ENCODE measurements around the gene CCDC141. TPM values are rescaled to one million over a fixed set of nuclear protein-coding genes. Genes with fewer than 3 reads are reported as not detected.
"Not testable (repeated sequence)": the region's sequence is repeated elsewhere in the genome, so short reads cannot be mapped to it uniquely, and the experiment has no call there.

Gene CCDC141
- total RNA-seq, 2 donors from 2014 or later = 1.9 to 2.1 TPM

- Mint-ChIP-seq H3K4me3 (no peak overlapping the region), H3K27me3 (no peaks in the 10 kb centered on the region), H3K9me3 (no peaks in the 10 kb centered on the region), H3K36me3 (ENCODE audit: low read depth) (no peaks in the 10 kb centered on the region), H3K4me1 (no peaks in the 10 kb centered on the region), H3K27ac (no peak overlapping the region)
- ATAC-seq (replicated peaks) = peak; percentile 64
Observed at GRCh38 chr2:179020156-179020750, 29.7 kb downstream of the CCDC141 start.

GRCh38 chr2:179019260-179019659, 30.7 kb downstream of the CCDC141 start:
- no peak overlapping the region for H3K27ac Mint-ChIP-seq
- H3K27me3 Mint-ChIP-seq = no peaks in the 10 kb centered on the region
- no peaks in the 10 kb centered on the region for H3K9me3 Mint-ChIP-seq
- no peaks in the 10 kb centered on the region for H3K4me1 Mint-ChIP-seq
- H3K36me3 Mint-ChIP-seq (ENCODE audit: low read depth) = no peaks in the 10 kb centered on the region
- ATAC-seq (replicated peaks) = no peak
- no peak overlapping the region for H3K4me3 Mint-ChIP-seq

DNA sequence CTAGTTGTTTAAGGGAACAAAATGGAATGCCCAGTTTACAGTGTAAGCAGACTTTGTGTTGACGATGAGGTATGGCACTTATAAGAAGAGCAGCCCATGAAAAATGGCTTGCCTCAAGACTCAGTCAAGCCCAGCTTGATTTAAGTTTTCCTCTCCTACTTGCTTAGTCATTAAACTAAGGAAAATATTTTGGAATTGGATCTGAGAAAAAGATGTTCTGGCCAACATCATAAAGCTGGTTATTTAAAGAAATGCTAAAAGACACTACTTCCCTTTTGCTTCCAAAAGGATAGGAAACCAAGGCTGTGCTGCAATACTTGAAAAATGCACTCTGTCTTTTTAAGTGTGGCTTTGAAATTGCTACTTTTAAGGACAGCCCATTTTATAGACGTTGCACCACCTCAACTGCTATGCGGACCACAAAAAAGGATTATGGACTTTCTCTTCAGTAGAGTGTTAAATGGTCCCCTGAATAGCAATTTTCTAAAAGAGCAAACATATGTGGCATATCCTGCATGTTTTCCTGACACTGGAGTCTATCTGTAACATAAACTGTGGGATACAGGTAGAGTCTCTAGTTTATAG, 32.1 kb downstream of the CCDC141 start:
- H3K27ac Mint-ChIP-seq = no peak overlapping the region
- H3K9me3 Mint-ChIP-seq = peaks cover 5% of the 10 kb centered on the region
- no peaks in the 10 kb centered on the region for H3K36me3 Mint-ChIP-seq (ENCODE audit: low read depth)
- H3K27me3 Mint-ChIP-seq = no peaks in the 10 kb centered on the region
- no peak for ATAC-seq (replicated peaks)
- H3K4me3 Mint-ChIP-seq = no peak overlapping the region
- H3K4me1 Mint-ChIP-seq = no peaks in the 10 kb centered on the region

DNA sequence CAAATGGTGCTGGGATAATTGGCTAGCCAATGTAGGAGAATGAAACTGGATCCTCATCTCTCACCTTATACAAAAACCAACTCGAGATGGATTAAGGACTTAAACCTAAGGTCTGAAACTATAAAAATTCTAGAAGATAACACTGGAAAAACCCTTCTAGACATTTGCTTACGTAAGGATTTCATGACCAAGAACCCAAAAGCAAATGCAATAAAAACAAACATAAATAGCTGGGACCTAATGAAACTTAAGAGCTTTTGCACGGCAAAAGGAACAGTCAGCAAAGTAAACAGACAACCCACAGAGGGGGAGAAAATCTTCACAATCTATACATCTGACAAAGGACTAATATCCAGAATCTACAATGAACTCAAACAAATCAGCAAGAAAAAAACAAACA, 35.7 kb downstream of the CCDC141 start:
- not testable (repeated sequence) for ATAC-seq (replicated peaks); H3K4me1 Mint-ChIP-seq; H3K4me3 Mint-ChIP-seq; H3K36me3 Mint-ChIP-seq (ENCODE audit: low read depth); H3K27ac Mint-ChIP-seq; H3K27me3 Mint-ChIP-seq
- H3K9me3 Mint-ChIP-seq = peaks cover 13% of the 10 kb centered on the region

DNA sequence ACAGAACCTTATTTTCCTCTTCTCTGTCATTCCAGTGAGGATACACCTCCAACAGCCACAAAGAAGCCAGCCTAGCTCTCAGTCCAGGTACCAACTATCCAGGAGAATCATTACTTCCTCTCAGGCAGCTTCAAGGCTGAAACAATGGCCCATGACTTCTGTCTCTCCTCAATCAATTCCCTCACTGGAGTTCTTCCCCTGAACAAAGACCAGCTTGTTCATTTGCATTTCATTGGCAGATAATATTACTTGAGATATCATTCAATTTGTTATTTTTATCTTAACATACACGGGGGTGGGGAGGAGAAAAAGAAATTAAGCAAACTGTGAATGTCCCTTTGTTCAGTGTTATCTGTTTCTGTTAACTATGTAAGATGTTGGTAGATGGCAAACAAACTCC, 44.0 kb downstream of the CCDC141 start:
- no peaks in the 10 kb centered on the region for H3K36me3 Mint-ChIP-seq (ENCODE audit: low read depth)
- H3K27me3 Mint-ChIP-seq = peaks cover 7% of the 10 kb centered on the region
- no peak for ATAC-seq (replicated peaks)
- H3K4me3 Mint-ChIP-seq = no peak overlapping the region
- no peaks in the 10 kb centered on the region for H3K4me1 Mint-ChIP-seq
- no peak overlapping the region for H3K27ac Mint-ChIP-seq
- H3K9me3 Mint-ChIP-seq = peaks cover 7% of the 10 kb centered on the region

- no peaks in the 10 kb centered on the region for H3K36me3 Mint-ChIP-seq (ENCODE audit: low read depth)
- H3K27ac Mint-ChIP-seq = no peak overlapping the region
- no peak for ATAC-seq (replicated peaks)
- H3K27me3 Mint-ChIP-seq = no peaks in the 10 kb centered on the region
- no peaks in the 10 kb centered on the region for H3K4me1 Mint-ChIP-seq
- H3K9me3 Mint-ChIP-seq = peaks cover 9% of the 10 kb centered on the region
- no peak overlapping the region for H3K4me3 Mint-ChIP-seq
Observed at GRCh38 chr2:178999476-178999875, 50.5 kb downstream of the CCDC141 start.

GRCh38 chr2:178998539-178998938, 51.4 kb downstream of the CCDC141 start:
- Mint-ChIP-seq H3K27me3 (no peaks in the 10 kb centered on the region), H3K36me3 (ENCODE audit: low read depth) (no peaks in the 10 kb centered on the region), H3K4me3 (no peak overlapping the region), H3K27ac (no peak overlapping the region), H3K9me3 (peaks cover 9% of the 10 kb centered on the region), H3K4me1 (no peaks in the 10 kb centered on the region)
- no peak for ATAC-seq (replicated peaks)

- no peaks in the 10 kb centered on the region for H3K27me3 Mint-ChIP-seq
- no peak overlapping the region for H3K27ac Mint-ChIP-seq
- no peak overlapping the region for H3K4me3 Mint-ChIP-seq
- H3K9me3 Mint-ChIP-seq = peaks cover 9% of the 10 kb centered on the region
- H3K36me3 Mint-ChIP-seq (ENCODE audit: low read depth) = no peaks in the 10 kb centered on the region
- no peak for ATAC-seq (replicated peaks)
- no peaks in the 10 kb centered on the region for H3K4me1 Mint-ChIP-seq
Observed at GRCh38 chr2:178997477-178997876, 52.5 kb downstream of the CCDC141 start.

GRCh38 chr2:178997067-178997466, 52.9 kb downstream of the CCDC141 start:
- peaks cover 9% of the 10 kb centered on the region for H3K9me3 Mint-ChIP-seq
- no peak overlapping the region for H3K27ac Mint-ChIP-seq
- H3K27me3 Mint-ChIP-seq = no peaks in the 10 kb centered on the region
- no peaks in the 10 kb centered on the region for H3K36me3 Mint-ChIP-seq (ENCODE audit: low read depth)
- no peak for ATAC-seq (replicated peaks)
- H3K4me1 Mint-ChIP-seq = no peaks in the 10 kb centered on the region
- H3K4me3 Mint-ChIP-seq = no peak overlapping the region

- Mint-ChIP-seq H3K9me3 (peaks cover 6% of the 10 kb centered on the region), H3K4me3 (no peak overlapping the region), H3K4me1 (no peaks in the 10 kb centered on the region), H3K27ac (no peak overlapping the region), H3K36me3 (ENCODE audit: low read depth) (no peaks in the 10 kb centered on the region), H3K27me3 (no peaks in the 10 kb centered on the region)
- no peak for ATAC-seq (replicated peaks)
Observed at GRCh38 chr2:178994264-178994663, 55.7 kb downstream of the CCDC141 start.

DNA sequence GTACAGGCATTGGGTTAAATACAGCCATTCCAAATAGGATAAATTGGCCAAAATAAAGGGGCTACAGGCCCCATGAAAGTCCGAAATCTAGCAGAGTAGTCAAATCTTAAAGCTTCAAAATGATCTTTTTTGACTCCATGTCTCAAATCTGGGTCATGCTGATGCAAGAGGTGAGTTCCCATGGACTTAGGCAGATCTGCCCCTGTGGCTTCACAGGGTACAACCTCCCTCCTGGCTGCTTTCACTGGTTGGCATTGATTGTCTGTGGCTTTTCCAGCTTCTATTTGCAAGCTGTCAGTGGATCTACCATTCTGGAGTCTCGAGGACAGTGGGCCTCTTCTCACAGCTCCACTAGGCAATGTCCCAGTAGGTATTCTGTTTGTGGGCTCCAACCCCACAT, 56.1 kb downstream of the CCDC141 start:
- no peaks in the 10 kb centered on the region for H3K27me3 Mint-ChIP-seq
- H3K4me3 Mint-ChIP-seq = no peak overlapping the region
- H3K27ac Mint-ChIP-seq = no peak overlapping the region
- no peak for ATAC-seq (replicated peaks)
- no peaks in the 10 kb centered on the region for H3K36me3 Mint-ChIP-seq (ENCODE audit: low read depth)
- no peaks in the 10 kb centered on the region for H3K4me1 Mint-ChIP-seq
- H3K9me3 Mint-ChIP-seq = peaks cover 4% of the 10 kb centered on the region

DNA sequence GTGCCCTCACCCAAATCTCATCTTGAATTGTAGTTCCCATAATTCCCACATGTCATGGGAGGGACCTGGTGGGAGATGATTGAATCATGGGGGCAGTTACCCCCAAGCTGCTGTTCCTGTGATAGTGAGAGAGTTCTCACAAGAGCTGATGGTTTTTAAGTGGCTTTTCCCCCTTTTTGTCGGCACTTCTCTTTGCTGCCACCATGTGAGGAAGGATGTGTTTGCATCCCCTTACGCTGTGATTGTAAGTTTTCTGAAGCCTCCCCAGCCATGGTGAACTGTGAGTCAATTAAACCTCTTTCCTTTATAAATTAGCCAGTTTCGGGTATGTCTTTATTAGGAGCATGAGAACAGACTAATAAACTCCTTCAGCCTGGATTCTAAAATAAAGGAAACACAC, 57.2 kb downstream of the CCDC141 start:
- not testable (repeated sequence) for ATAC-seq (replicated peaks); H3K9me3 Mint-ChIP-seq

GRCh38 chr2:178990533-178991241, 59.2 kb downstream of the CCDC141 start:
- peak; percentile 12 for ATAC-seq (replicated peaks)
- H3K9me3 Mint-ChIP-seq = peaks cover 4% of the 10 kb centered on the region
- no peaks in the 10 kb centered on the region for H3K4me1 Mint-ChIP-seq
- no peak overlapping the region for H3K27ac Mint-ChIP-seq
- no peaks in the 10 kb centered on the region for H3K36me3 Mint-ChIP-seq (ENCODE audit: low read depth)
- H3K27me3 Mint-ChIP-seq = no peaks in the 10 kb centered on the region
- no peak overlapping the region for H3K4me3 Mint-ChIP-seq

More for the DNA sequence above, 57.2 kb downstream of the CCDC141 start:
- not testable (repeated sequence) for H3K27me3 Mint-ChIP-seq; H3K27ac Mint-ChIP-seq; H3K4me1 Mint-ChIP-seq; H3K36me3 Mint-ChIP-seq (ENCODE audit: low read depth); H3K4me3 Mint-ChIP-seq

DNA sequence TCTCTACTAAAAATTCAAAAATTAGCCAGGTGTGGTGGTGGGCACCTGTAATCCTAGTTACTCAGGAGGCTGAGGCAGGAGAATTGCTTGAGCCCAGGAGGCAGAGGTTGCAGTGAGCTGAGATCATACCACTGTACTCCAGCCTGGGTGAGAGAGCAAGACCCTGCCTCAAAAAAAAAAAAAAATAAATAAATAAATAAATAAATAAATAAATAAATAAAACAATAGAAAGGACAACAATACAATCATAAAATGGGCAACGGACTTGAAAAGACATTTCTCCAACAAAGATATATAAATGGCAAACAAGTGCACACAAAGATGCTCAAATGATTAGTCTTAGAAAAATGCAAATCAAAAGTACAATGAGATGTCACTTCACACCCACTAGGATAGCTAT, 60.5 kb downstream of the CCDC141 start:
- not testable (repeated sequence) for ATAC-seq (replicated peaks); H3K27ac Mint-ChIP-seq; H3K36me3 Mint-ChIP-seq (ENCODE audit: low read depth); H3K9me3 Mint-ChIP-seq; H3K4me1 Mint-ChIP-seq; H3K4me3 Mint-ChIP-seq; H3K27me3 Mint-ChIP-seq

GRCh38 chr2:178982652-178983051, 67.3 kb downstream of the CCDC141 start:
- H3K27me3 Mint-ChIP-seq; H3K4me1 Mint-ChIP-seq; ATAC-seq (replicated peaks); H3K36me3 Mint-ChIP-seq (ENCODE audit: low read depth); H3K4me3 Mint-ChIP-seq; H3K9me3 Mint-ChIP-seq; H3K27ac Mint-ChIP-seq: not testable (repeated sequence)
